Sigmoid colon (tissue), 4 donors: Measurements from ENCODE around the gene AIG1.

Source experiments
- EP300 ChIP-seq, 4 donors: sonication (generic); formaldehyde crosslinking; IDR thresholded peaks; one replicate each; pipeline ENCODE4 v1.6.1; 2017; ENCODE audit warnings: antibody characterized with exemption in 4 of 4
- TF ChIP-seq, protein P1 (sequence below), 4 experiments: fragments of 450-650 bp in 3 of 4; fragments of 200-600 bp in 1 of 4; IDR thresholded peaks; one replicate each; pipeline ENCODE4 v1.5.1; 2016 to 2019; ENCODE audit warnings: antibody characterized with exemption in 4 of 4, mild to moderate bottlenecking in 3 of 4, moderate library complexity in 2 of 4

DNA sequence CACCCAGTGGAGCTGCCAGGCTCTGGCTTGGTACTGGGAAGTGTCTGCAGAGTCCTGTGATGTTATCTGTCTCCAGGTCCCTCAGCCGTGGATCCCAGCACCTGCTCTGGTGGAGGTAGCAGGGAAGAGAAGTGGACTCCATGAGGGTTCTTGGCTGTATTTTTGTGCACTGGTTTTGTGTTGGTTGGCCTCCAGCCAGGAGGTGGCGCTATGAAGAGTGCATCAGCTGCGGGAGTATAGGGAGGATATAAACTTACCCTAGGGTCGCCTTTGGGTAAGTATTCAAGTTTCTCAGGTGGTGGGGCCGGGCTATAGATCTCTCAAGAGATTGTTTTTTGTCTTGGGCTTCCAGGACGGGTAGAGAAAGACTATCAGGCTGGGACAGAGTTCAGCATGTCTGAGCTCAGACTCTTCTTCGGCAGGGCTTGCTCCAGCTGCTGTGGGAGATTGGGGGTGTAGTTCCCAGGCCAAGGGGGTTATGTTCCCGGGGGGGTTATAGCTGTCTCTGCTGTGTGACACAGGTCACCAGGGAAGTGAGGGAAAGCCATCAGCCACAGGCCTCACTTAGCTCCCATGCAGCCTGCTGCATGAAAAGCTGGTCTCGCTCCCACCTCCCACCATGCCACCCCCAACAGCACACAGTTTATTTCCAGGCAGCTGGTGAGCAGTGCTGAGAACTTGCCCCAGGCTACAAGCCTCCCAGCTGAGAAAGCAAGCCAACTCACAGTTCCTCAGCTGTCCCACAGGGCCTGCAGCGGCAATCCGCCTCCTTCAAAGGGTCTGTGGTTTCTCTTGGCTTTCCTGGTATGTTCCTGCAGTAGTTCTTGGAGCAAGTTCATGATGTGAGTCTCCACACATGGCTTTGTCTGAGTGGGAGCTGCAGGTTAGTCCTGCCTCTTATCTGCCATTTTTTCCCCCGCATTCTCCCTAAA, 115.7 kb downstream of the AIG1 start:
- TF ChIP-seq EP300 (IDR thresholded peaks at IDR 0.05) = no peak
- TF ChIP-seq, protein P1, sequence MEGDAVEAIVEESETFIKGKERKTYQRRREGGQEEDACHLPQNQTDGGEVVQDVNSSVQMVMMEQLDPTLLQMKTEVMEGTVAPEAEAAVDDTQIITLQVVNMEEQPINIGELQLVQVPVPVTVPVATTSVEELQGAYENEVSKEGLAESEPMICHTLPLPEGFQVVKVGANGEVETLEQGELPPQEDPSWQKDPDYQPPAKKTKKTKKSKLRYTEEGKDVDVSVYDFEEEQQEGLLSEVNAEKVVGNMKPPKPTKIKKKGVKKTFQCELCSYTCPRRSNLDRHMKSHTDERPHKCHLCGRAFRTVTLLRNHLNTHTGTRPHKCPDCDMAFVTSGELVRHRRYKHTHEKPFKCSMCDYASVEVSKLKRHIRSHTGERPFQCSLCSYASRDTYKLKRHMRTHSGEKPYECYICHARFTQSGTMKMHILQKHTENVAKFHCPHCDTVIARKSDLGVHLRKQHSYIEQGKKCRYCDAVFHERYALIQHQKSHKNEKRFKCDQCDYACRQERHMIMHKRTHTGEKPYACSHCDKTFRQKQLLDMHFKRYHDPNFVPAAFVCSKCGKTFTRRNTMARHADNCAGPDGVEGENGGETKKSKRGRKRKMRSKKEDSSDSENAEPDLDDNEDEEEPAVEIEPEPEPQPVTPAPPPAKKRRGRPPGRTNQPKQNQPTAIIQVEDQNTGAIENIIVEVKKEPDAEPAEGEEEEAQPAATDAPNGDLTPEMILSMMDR (IDR thresholded peaks at IDR 0.05) = no peak
